Activated B cell treated with CpG ODN at 0.5 μM for 24 hours (primary cell): ENCODE results near the gene HMBS. TPM values are rescaled to one million over a fixed set of nuclear protein-coding genes. Genes with fewer than 3 reads are reported as not detected.
A peak's percentile ranks its signal among the peaks of the same experiment; 100 is the strongest.

ENCODE experiments used
- ATAC-seq: fragments of 200-7000 bp; cut with Tn5 transposase; one replicate; pipeline ENCODE4 v1.10.0; 2021; ENCODE audit warnings: low read depth, mild to moderate bottlenecking, moderate library complexity
- CTCF ChIA-PET: fragments of 350-600 bp; sonication (Branson Sonifier 250); formaldehyde crosslinking; loops from one replicate; lab custom pipeline; 2021; ENCODE audit warnings: antibody characterized with exemption; lab: Charles Lee
- POLR2A ChIA-PET: fragments of 350-600 bp; sonication (Branson Sonifier 250); formaldehyde crosslinking; loops from one replicate; lab custom pipeline; 2021; ENCODE audit warnings: antibody characterized with exemption; lab: Charles Lee
- DNase-seq: peaks from one replicate; pipeline ENCODE4 v3.0.0; 2022
- H3K27ac Mint-ChIP-seq: one replicate; pipeline ENCODE4 v1.8.0; 2020; ENCODE audit warnings: mixed read lengths
- H3K27me3 Mint-ChIP-seq: one replicate; pipeline ENCODE4 v1.8.0; 2021; ENCODE audit warnings: mixed read lengths
- H3K36me3 Mint-ChIP-seq: one replicate; pipeline ENCODE4 v1.8.0; 2021; ENCODE audit warnings: low read depth, mixed read lengths
- H3K4me1 Mint-ChIP-seq: one replicate; pipeline ENCODE4 v1.8.0; 2021; ENCODE audit warnings: mixed read lengths
- H3K4me3 Mint-ChIP-seq: one replicate; pipeline ENCODE4 v1.8.0; 2020; ENCODE audit warnings: mild to moderate bottlenecking, mixed read lengths
- H3K9me3 Mint-ChIP-seq: one replicate; pipeline ENCODE4 v1.8.0; 2020; ENCODE audit warnings: mixed read lengths
- intact Hi-C: fragments of 100-400 bp; cut with micrococcal nuclease; formaldehyde crosslinking; loops from one replicate; pipeline ENCODE4 v1.15.1; 2024
- total RNA-seq: library from RNA; stranded (reverse); gene quantifications from 2 replicates; pipeline ENCODE4 v1.2.3, GENCODE V29; 2022
- TF ChIP-seq, protein P1 (sequence below): fragments of 200-600 bp; IDR thresholded peaks from one replicate; pipeline ENCODE4 v1.8.0; 2022; ENCODE audit warnings: antibody characterized with exemption, mild to moderate bottlenecking

Gene HMBS
- total RNA-seq, 1 donor from 2014 or later: 26.9 TPM

DNA sequence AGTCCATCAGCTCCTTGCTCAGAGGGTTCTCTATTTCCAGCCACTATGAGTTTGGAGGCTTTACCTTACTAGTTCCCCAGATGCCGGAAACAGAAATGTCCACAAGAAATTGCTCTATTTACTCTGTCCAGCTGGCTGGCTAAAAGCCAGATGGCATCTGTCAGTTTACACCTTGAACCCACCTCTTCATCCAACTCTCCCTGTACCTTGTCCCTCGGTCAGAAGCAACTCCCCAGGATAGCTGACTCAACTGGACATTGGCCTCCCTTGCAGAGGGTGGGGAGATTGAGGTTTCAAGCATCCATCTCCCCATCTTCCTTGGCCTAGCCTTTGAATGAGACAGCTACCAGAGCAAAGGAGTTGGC is 24.2 kb downstream of the HMBS start:
- TF ChIP-seq, protein P1, sequence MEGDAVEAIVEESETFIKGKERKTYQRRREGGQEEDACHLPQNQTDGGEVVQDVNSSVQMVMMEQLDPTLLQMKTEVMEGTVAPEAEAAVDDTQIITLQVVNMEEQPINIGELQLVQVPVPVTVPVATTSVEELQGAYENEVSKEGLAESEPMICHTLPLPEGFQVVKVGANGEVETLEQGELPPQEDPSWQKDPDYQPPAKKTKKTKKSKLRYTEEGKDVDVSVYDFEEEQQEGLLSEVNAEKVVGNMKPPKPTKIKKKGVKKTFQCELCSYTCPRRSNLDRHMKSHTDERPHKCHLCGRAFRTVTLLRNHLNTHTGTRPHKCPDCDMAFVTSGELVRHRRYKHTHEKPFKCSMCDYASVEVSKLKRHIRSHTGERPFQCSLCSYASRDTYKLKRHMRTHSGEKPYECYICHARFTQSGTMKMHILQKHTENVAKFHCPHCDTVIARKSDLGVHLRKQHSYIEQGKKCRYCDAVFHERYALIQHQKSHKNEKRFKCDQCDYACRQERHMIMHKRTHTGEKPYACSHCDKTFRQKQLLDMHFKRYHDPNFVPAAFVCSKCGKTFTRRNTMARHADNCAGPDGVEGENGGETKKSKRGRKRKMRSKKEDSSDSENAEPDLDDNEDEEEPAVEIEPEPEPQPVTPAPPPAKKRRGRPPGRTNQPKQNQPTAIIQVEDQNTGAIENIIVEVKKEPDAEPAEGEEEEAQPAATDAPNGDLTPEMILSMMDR: no peak
- no peak for ATAC-seq
- intact Hi-C loops: no loop called here

DNA sequence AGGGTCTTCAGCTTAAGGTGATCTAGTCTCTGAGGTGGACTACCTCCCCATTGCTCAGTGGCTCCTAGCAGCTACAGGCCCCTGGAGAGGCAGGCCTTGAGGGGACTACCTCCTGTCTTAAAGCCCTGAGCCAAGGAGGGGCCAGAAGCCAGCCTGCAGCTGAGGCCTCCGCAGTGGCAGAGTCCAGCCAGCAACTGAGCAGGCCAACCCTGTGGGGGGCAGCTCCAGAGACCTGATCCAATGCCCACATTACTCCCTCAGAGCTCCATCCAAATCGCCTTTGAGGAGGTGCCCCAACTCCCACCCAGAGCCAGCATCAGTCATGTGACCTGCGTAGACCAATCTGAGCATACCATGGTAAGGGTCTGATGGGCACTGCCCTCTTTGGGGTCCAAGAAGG is 25.2 kb downstream of the HMBS start:
- intact Hi-C loops: no loop called here
- Mint-ChIP-seq H3K36me3 (peaks cover 34% of the 10 kb centered on the region), H3K4me1 (peaks cover 26% of the 10 kb centered on the region), H3K27me3 (no peaks in the 10 kb centered on the region), H3K4me3 (no peak overlapping the region), H3K9me3 (no peaks in the 10 kb centered on the region), H3K27ac (no peak overlapping the region)
- no peak for DNase-seq
- no peak for ATAC-seq
- TF ChIP-seq, protein P1: no peak
- ChIA-PET POLR2A (interaction anchor here (0.5 to 2.3 kb wide), 6 partner anchors 11 to 291 kb away, joined by 3 to 18 read pairs (median 4); partner anchors contain the start of genes CXCR5, HINFP and VPS11), CTCF (no interaction called here)

More for the DNA sequence above, 24.2 kb downstream of the HMBS start:
- H3K4me1 Mint-ChIP-seq: peaks cover 26% of the 10 kb centered on the region
- peaks cover 30% of the 10 kb centered on the region for H3K36me3 Mint-ChIP-seq
- ChIA-PET POLR2A (interaction anchor here (0.5 to 2.3 kb wide), 5 partner anchors 12 to 61 kb away, joined by 3 to 18 read pairs (median 4); partner anchors contain the start of genes HINFP and VPS11), CTCF (interaction anchor here (1.1 kb wide), 1 partner anchor 9 kb away, joined by 3 read pairs; no protein-coding TSS in a partner anchor)
- H3K27me3 Mint-ChIP-seq: no peaks in the 10 kb centered on the region
- H3K9me3 Mint-ChIP-seq: no peaks in the 10 kb centered on the region
- no peak overlapping the region for H3K27ac Mint-ChIP-seq
- H3K4me3 Mint-ChIP-seq: peak overlapping the region; percentile 82
- no peak for DNase-seq

DNA sequence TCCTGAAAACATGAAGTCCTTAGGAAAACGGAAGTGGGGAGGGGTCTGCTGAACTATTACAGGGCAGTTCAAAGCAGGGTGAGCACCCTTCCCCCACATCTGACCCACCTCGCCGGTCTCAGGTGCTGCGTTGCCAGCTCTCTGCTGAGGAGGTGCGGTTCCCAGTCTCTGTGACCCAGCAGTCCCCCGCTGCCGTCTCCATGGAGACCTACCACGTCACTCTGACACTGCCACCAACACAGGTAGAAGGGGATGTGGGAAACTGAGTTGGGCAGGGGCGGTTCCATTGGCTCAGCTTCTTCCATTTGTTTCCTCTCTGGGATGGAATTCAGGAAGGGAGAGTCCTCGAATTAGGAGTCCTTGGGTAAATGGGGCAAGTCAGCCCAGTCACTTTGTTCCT is 25.8 kb downstream of the HMBS start:
- TF ChIP-seq, protein P1: no peak
- peaks cover 38% of the 10 kb centered on the region for H3K36me3 Mint-ChIP-seq
- no peak for DNase-seq
- H3K27ac Mint-ChIP-seq: no peak overlapping the region
- peaks cover 29% of the 10 kb centered on the region for H3K4me1 Mint-ChIP-seq
- ATAC-seq: no peak
- no peaks in the 10 kb centered on the region for H3K9me3 Mint-ChIP-seq
- H3K4me3 Mint-ChIP-seq: no peak overlapping the region
- CTCF ChIA-PET: no interaction called here
- intact Hi-C loops: no loop called here
- no peaks in the 10 kb centered on the region for H3K27me3 Mint-ChIP-seq
- POLR2A ChIA-PET: interaction anchor here (0.5 to 2.3 kb wide), 2 partner anchors 15 to 227 kb away, joined by 4 to 7 read pairs; partner anchors contain the start of gene CXCR5

DNA sequence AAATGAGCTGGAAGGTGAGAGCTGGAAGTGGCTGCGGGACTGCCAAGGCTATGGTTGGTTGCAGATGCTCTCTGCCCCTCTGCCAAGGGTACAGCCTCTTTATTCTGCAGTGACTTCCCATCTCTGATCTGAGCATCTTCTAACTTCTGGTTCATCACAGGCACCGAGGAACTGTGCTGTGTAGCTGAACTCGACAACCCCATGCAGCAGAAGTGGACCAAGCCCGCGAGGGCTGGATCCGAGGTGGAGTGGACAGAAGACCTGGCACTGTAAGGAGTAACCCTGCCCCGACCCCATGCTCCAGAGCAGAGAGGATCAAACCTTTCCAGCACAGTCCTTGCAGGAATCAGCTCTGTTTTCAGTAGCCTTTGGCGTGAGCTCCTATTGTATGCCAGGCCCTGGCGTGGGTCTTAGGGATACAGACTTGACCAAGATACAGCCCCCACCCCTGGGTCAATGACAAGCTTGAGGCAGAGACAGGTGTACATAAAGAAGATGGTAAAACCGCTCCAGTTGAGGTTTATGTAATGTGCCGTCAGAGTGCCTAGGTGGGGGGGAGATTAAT is 26.8 kb downstream of the HMBS start:
- POLR2A ChIA-PET: interaction anchor here (0.6 to 1.9 kb wide), 3 partner anchors 9 to 17 kb away, joined by 3 to 7 read pairs (median 3); partner anchors contain the start of gene DPAGT1
- TF ChIP-seq, protein P1: no peak
- CTCF ChIA-PET: interaction anchor here (1.2 kb wide), 1 partner anchor 9 kb away, joined by 3 read pairs; no protein-coding TSS in a partner anchor
- Mint-ChIP-seq H3K27ac (no peak overlapping the region), H3K9me3 (no peaks in the 10 kb centered on the region), H3K36me3 (peaks cover 43% of the 10 kb centered on the region), H3K4me1 (peaks cover 31% of the 10 kb centered on the region), H3K4me3 (no peak overlapping the region), H3K27me3 (no peaks in the 10 kb centered on the region)
- ATAC-seq (no peak), DNase-seq (no peak)
- intact Hi-C loops: no loop called here

DNA sequence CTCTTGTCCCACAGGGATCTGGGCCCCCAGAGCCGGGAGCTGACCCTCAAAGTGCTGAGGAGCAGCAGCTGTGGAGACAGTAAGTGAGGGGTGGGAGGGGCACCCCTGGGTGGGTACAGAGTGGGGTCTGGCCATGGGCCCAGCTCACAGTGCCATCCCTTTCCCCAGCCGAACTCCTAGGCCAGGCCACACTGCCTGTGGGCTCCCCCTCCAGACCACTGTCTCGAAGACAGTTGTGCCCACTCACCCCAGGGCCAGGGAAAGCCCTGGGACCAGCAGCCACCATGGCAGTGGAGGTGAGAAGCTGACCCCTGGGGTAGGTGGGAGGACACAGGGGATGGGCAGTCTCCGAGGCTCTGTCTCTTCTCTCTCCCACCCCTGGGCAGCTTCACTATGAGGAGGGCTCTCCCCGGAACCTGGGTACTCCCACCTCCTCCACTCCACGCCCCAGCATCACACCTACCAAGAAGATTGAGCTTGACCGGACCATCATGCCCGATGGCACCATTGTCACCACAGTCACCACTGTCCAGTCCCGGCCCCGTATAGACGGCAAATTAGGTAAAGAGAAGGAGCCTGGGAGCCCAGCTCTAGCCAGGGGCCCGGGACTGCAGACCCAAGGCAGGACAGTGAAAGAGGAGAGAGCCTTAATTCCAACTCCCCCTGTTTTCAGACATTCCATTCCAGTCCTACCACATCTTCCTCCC is 27.8 kb downstream of the HMBS start:
- no peak overlapping the region for H3K27ac Mint-ChIP-seq
- DNase-seq: no peak
- no peaks in the 10 kb centered on the region for H3K9me3 Mint-ChIP-seq
- TF ChIP-seq, protein P1: no peak
- ChIA-PET CTCF (interaction anchor here (1.2 kb wide), 1 partner anchor 10 kb away, joined by 3 read pairs; no protein-coding TSS in a partner anchor), POLR2A (interaction anchor here (0.8 to 1.9 kb wide), 2 partner anchors 9 to 18 kb away, joined by 3 to 7 read pairs; partner anchors contain the start of gene HINFP)
- no peak for ATAC-seq
- H3K4me1 Mint-ChIP-seq: peaks cover 26% of the 10 kb centered on the region
- no peaks in the 10 kb centered on the region for H3K27me3 Mint-ChIP-seq
- peaks cover 45% of the 10 kb centered on the region for H3K36me3 Mint-ChIP-seq
- H3K4me3 Mint-ChIP-seq: no peak overlapping the region
- intact Hi-C loops: no loop called here
